GM20000 (cell line): Measurements from ENCODE around the gene CRNN.
A peak's percentile ranks its signal among the peaks of the same experiment; 100 is the strongest.

ENCODE experiments used
- DNase-seq: peaks from one replicate; pipeline ENCODE4 v3.0.0; 2012; ENCODE audit warnings: low spot score
- TF ChIP-seq, protein P1 (sequence below): IDR thresholded peaks from 2 replicates; pipeline ENCODE4 v1.5.1; 2012; ENCODE audit warnings: mild to moderate bottlenecking, control low read depth; ENCODE audit errors: extremely low read depth, missing control alignments

Gene CRNN

DNA sequence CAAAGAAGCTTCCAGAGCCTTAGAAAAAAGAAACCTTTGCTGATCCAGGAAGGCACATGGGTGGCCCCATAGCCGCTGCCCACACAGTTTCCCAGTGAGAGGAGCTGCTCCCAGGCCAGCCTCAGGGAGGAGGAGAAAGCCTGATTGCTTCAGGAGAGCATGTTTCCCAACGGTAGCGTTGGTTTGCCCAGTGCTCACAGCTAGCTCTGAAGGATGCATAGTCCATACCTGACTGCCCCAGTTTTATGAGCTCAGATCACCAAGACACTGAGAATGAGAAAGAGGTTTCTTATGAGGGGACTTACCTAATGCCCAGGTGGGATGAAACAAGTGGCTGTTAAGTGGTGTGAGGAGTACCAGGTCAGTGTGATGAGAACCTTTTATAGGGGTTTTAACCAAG is at the start of gene CRNN:
Gene CRNN, minus strand, starts transcription at position 355 of the 400 bp plus-strand sequence. CDS start 2,030 bp downstream, outside the sequence.
- TF ChIP-seq, protein P1, sequence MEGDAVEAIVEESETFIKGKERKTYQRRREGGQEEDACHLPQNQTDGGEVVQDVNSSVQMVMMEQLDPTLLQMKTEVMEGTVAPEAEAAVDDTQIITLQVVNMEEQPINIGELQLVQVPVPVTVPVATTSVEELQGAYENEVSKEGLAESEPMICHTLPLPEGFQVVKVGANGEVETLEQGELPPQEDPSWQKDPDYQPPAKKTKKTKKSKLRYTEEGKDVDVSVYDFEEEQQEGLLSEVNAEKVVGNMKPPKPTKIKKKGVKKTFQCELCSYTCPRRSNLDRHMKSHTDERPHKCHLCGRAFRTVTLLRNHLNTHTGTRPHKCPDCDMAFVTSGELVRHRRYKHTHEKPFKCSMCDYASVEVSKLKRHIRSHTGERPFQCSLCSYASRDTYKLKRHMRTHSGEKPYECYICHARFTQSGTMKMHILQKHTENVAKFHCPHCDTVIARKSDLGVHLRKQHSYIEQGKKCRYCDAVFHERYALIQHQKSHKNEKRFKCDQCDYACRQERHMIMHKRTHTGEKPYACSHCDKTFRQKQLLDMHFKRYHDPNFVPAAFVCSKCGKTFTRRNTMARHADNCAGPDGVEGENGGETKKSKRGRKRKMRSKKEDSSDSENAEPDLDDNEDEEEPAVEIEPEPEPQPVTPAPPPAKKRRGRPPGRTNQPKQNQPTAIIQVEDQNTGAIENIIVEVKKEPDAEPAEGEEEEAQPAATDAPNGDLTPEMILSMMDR: no peak
- no peak for DNase-seq

DNA sequence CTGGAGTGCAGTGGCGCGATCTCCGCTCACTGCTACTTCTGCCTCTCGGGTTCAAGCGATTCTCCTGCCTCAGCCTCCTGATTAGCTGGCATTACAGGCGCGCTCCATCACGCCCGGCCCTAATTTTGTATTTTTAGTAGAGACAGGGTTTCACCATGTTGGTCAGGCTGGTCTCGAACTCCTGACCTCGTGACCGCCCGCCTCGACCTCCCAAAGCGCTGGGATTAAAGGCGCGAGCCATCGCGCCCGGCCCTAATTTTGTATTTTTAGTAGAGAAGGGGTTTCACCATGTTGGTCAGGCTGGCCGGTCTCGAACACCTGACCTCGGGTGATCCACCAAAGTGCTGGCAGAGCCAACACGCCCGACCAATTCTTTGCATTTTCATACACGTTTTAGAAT is 48.6 kb upstream of the CRNN start:
- TF ChIP-seq, protein P1: no peak
- no peak for DNase-seq

DNA sequence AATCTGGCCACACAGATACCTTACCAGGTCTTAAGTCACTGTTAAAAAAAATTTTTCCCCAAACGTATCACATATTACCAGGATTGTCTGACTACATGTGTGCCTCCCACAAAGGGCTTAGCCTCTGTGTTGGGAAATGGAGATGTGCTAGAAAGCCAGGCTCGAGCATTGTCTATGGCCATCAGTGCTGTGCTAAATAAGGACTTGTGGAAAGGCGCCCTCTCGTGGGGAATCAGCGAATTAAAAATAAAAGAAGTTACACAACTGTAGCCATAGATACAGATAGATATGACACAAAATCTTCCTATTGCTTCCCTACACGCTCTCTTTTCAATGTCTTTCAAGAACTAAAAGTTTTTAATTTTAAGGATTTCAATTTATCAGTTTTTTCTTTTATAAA is 47.5 kb upstream of the CRNN start:
- DNase-seq: no peak
- TF ChIP-seq, protein P1: no peak

DNA sequence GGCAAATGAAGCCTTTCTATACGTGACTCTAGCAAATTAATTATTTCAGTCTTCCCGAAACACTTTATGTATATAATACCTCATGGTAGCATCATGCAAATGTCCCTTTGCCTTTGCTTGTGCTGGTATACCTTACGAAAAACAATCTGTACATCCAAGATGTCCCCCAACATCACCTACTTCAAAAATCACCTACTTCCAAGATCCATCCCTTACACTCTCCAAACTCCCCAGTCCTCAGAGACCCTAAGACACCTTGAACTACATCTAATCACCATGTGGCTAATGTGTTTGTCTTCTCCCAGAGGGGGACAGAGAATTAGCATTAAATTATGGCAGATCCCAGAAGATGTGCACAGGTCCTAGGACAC is 46.5 kb upstream of the CRNN start:
- no peak for DNase-seq
- TF ChIP-seq, protein P1: no peak

DNA sequence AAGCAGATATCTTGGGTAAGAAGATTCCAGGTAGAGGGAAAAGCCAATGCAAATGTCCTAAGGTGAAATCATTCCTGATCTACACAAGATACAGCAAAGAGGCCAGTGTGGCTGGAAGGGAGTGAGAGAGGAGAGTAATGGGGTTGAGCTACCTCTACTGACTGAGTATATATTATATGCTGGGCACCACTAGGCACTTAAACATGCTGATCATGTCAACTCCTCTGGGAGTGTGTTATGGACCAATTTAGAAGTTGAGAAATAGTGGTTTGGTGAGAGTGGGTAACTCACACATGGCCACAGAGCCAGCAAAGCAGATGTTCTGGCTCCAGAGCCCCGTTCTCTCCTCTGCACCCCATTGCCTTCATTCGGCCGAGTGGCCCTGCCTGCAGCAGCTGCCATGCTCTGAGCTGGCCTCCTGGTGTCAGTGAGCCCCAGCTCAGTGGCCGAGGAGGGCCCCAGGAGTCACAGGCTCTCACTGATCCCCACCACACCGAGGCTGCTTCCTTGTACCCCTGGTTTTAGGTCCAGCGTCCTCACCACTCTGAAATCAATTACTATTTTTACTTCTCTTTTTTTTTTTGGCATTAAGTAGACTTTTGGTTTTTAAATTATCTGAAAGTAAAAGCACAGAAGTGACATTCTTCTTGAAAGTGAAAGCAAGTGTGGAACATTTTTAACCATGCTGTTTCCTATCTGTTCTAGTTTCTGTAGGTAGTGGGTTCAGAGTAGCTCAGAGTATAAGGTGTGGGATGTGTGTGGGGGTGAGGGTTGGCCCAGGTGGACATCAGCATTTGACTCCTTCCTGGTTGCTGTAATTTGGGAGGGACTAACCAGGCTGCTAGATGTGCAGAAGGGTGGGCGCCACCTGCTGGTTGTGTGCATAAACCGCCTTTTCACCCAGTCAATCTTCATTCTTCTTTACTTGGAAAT is 45.8 kb upstream of the CRNN start:
- peak; percentile 75 for DNase-seq
- TF ChIP-seq, protein P1: peak; percentile 85

DNA sequence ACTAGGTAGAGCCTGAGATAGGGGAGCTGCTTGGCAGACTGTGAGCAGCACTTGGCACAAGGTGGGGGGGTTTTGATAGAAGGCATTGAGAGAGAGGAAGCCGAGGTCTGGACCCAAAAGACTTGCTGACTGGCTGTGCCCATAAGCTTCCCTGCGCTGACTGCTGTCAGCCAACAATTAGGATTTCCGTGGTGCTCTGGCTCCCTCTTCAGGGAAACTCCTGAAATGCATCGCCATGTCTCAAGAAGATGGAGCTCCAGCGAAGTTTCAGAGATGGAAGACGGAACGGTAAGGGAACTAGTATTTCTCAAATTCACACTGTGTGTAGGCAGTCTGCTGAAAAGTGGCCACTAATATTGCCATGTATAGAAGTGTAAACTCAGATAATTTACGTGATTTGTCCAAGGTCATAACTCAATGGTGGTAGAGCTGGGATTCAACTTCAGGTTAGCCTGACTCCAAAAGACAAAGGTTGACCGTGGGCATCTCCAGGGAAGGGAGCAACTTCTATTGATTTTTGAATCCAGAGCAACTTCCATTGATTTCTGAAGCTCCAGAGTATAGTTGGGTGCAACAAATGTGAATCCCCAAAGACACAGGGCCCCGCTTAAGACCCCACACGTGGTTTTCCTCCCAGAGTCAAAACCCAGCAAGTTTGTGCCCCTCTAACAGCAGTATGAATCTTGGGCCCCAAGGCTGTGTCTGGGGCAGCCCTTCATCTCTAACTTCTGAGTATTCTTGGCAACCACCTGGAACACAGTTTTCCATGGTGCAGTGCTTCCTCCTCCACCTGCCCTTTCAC is 44.5 kb upstream of the CRNN start:
- TF ChIP-seq, protein P1: peak; percentile 78
- DNase-seq: peak; percentile 57

DNA sequence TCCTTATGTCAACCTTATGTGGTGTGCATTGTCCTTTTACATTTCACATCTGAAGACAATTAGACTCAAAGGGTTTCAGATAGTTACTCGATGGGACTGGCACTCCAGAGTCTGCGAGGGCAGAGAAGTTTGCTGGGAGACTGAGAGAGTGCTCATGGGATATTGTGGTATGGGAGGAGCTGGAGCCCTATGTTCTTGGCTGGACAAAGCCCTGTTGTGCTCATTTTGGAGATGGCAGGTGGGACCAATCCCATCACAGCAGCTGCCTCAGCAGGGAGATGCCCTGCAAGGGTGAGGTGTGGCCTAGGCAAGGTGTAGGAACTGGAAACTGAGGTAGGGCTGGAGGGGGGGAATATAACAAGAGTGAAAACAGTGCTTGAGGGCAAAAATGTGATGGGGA is 43.5 kb upstream of the CRNN start:
- no peak for DNase-seq
- TF ChIP-seq, protein P1: no peak
